GM18499 (cell line): ENCODE measurements around the gene R3HDM4.
"Not testable (repeated sequence)": the region's sequence is repeated elsewhere in the genome, so short reads cannot be mapped to it uniquely, and the experiment has no call there.

Experiments used
- ATAC-seq: cut with Tn5 transposase; IDR thresholded peaks from one replicate; pipeline ENCODE4 v1.9.1; 2021; ENCODE audit warnings: moderate number of reproducible peaks; ENCODE audit not compliant: insufficient read depth, unreplicated experiment

The R3HDM4 gene

DNA sequence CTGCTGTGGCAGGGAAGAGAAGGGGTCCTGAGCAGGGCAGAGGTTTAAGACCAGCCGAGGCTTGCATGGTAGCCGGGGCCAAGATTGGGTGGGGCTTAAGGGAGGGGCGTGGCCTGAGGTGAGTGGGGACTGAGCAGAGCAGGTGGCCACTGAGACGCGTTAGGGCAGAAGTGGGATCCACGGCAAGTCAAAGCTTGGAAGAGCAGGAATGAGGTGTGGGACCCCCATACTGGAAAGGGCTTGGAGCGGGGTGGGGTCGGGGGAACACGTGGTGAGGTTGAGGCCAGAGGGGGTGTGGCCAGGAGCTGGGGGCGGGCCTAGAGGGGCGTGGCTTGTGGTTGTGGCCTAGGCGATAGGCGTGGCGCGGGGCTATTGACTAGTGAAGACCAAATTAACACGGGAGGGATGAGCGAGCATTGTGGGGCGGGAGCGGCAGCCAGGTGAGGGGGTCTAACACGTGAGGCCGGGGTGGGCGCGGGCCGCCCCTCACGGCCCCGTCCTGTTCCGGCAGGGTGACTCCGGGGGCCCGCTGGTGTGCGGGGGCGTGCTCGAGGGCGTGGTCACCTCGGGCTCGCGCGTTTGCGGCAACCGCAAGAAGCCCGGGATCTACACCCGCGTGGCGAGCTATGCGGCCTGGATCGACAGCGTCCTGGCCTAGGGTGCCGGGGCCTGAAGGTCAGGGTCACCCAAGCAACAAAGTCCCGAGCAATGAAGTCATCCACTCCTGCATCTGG is 50.3 kb downstream of the R3HDM4 start:
- ATAC-seq, result no peak

DNA sequence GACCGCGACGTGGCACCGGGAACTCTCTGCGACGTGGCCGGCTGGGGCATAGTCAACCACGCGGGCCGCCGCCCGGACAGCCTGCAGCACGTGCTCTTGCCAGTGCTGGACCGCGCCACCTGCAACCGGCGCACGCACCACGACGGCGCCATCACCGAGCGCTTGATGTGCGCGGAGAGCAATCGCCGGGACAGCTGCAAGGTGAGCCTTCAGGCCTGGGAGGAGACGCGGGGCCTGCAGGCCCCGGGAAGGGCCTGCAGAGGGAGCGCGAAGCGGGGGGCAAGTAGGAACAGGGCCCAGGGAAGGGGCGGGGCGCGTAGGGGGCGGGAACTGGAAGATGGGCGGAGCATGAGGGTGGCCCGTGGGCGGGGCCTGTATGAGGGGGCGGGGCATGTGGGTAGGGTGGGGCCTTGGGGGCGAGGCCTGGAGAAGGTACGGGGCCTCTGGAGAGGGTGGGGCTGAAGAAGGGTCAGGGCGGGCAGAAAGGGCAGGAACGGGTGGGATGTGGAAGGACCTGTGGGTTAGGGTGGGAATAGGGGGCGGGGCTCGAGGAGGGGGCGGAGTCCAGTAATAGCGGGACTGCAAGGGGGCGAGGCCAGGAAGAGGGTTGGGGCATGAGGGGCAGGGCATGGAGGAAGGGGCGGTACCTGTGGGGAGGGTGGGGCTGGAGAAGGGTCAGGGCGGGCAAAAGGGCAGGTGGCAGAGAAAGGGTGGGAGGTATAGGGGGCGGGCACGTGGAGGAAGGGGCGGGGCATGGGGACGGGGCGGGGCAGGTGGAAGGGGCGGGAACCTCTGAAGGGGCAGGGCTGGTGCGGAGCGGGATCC is 51.1 kb downstream of the R3HDM4 start:
- ATAC-seq, result no peak

DNA sequence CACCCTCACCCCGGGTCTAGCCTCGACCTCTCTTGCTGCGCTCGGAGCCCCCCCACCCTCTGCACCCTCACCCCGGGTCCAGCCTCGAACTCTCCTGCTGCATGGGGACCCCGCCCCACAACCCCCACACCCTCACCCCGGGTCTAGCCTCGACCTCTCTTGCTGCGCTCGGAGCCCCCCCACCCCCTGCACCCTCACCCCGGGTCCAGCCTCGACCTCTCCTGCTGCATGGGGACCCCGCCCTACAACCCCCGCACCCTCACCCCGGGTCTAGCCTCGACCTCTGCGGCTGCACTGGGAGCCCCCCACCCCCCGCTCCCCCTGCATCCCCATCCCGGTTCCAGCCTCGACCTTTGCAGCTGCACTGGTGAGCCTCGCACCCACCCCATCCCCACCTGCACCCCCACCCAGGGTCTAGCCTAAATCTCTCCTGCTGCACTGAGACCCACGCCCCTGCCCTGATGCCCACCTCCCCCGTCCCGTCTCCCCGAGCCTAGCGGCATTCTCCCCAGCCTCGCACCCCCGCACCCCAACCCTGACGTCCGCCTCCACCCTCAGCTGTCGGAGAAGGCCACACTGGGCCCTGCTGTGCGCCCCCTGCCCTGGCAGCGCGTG is 51.8 kb downstream of the R3HDM4 start:
- ATAC-seq, result no peak

DNA sequence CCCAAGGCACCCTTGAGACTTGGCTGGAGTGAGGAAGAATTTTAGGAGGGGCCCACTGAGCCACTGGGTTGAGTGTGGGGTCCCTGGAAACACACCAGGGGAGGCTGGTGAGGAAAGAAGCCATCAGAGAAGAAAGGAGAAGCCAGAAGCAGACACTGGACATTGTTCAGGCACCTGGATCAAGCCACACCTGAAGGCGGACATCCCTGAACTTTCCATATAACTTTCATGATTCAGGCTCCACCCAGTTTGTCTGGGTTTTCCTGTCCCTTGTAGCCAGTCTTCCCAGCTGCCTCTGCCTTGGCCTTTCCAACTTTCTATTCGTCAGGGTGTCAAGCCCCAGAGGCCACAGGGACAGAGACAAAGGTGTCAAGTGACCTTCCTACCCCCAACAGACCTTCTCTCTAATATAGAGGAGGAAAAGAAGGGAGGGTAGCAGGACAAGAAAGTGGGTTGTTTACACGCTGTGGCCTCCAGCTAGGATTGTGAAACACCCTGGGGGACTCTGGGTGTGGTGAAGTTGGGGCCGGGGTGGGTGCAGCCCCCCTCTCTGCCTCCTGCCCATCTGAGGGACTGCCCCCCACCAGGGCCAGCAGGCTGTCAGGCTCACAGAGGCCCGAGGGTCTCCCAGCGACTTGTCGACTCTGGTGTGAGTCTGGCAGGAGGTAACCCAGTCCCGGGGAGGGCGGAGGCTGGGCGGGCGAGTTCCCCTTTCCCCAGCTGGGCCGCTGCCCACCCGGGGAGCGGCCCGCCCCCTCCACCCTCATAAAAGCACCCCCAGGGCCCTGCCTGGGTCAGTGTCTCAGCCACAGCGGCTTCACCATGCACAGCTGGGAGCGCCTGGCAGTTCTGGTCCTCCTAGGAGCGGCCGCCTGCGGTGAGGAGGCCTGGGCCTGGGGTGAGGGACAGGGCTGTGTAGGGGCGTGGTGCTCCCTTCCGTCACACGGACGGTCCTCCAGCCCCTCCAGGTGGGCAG is 53.9 kb downstream of the R3HDM4 start, which contains the start of gene CFD:
Gene CFD (plus strand): TSS at position 797 of the 976 bp plus-strand sequence. CDS start 26 bp downstream, at position 823.
- no peak for ATAC-seq

DNA sequence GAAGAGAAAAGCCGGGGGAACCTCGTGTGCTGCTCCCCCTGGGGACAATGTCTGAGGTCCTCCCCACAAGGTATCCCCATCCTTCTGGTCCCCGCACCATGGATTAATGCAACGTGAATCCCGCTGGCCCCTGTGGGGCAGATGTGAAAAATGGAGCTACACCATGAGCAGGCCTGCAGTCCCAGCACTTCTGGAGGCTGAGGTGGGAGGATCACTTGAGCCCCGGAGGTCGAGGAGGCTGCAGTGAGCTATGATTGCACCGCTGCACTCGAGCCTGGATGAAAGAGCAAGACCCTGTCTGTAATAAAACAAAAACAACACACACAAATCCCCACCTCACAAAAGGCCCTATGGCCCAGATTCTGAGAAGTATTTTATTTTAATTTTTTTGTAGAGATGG is 54.7 kb downstream of the R3HDM4 start:
- no peak for ATAC-seq

DNA sequence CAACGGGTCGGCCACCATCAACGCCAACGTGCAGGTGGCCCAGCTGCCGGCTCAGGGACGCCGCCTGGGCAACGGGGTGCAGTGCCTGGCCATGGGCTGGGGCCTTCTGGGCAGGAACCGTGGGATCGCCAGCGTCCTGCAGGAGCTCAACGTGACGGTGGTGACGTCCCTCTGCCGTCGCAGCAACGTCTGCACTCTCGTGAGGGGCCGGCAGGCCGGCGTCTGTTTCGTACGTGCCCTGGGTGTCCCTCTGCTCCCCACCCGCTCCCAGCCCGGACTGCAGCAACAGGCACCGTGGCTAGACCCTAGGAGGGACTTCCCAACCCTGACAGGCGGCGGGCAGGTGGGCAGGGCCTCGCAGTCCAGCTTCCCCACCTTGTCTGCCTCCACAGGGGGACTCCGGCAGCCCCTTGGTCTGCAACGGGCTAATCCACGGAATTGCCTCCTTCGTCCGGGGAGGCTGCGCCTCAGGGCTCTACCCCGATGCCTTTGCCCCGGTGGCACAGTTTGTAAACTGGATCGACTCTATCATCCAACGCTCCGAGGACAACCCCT is 57.4 kb downstream of the R3HDM4 start:
- ATAC-seq, result no peak

DNA sequence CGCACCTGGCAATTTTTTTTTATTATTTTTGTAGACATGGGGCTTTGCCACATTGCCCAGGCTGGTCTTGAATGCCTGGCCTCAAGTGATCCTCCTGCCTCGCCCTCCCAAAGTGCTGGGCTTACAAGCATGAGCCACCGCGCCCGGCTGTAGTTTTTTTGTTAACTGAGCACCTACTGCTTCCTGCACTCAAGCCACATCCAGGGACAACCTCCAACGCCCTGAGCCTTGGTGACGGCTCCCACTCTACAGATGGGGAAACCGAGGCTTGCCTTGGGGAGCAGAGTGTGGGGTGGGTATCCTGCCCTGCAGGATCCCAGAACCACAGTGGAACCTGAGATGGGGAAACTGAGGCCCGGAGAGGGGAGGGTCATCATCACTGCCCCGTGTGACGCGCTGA is 57.9 kb downstream of the R3HDM4 start:
- no peak for ATAC-seq

DNA sequence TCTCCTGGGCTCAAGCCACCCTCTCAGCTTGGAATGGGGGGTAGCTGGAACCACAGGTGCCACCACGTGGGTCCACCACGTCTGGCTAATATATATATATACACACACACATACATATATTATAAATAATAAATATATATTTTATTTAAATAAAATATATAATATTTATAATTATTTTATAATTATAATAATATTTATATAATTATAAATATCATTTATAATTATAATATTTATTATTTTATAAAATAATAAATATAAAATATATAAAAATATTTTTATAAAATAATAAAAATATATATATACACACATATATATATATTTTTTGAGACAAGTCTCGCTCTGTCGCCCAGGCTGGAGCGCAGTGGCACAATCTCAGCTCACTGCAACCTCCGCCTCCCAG is 58.5 kb downstream of the R3HDM4 start:
- ATAC-seq, result no peak

DNA sequence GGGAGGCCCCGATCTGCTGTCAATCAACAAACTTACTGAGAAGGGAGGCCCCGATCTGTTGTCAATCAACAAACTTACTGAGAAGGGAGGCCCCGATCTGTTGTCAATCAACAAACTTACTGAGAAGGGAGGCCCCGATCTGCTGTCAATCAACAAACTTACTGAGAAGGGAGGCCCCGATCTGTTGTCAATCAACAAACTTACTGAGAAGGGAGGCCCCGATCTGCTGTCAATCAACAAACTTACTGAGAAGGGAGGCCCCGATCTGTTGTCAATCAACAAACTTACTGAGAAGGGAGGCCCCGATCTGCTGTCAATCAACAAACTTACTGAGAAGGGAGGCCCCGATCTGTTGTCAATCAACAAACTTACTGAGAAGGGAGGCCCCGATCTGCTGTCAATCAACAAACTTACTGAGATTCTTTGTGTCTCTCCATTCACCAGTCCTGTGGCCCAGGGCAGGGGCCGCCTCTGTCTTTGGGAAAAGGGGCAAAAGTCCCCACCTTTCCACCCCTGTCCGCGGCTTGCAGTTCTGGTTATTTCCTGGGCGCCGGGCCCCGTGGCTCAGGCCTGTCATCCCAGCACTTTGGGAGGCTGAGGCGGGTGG is 59.3 kb downstream of the R3HDM4 start:
- not testable (repeated sequence) for ATAC-seq

DNA sequence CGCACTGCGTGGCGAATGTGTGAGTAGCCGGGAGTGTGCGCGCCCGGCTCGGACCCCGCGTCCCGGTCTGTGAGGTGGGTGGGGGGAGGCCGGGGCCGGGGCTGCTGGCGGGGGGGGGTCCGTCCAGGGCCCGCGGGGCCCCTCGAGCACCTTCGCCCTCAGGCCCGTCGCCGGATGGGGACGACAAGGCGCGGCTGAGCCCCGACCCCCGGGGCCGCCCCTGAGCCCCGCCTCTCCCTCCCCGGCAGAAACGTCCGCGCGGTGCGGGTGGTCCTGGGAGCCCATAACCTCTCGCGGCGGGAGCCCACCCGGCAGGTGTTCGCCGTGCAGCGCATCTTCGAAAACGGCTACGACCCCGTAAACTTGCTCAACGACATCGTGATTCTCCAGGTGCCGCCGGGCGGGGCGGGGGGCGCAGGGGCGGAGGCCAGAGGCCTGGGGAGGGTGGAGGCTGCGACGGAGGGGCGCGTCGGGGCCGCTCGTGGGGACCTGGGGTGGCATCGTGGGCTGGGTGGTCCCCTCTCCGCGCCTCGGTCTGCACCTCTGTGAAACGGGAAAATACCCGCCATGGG is 59.9 kb downstream of the R3HDM4 start:
- ATAC-seq, result no peak

DNA sequence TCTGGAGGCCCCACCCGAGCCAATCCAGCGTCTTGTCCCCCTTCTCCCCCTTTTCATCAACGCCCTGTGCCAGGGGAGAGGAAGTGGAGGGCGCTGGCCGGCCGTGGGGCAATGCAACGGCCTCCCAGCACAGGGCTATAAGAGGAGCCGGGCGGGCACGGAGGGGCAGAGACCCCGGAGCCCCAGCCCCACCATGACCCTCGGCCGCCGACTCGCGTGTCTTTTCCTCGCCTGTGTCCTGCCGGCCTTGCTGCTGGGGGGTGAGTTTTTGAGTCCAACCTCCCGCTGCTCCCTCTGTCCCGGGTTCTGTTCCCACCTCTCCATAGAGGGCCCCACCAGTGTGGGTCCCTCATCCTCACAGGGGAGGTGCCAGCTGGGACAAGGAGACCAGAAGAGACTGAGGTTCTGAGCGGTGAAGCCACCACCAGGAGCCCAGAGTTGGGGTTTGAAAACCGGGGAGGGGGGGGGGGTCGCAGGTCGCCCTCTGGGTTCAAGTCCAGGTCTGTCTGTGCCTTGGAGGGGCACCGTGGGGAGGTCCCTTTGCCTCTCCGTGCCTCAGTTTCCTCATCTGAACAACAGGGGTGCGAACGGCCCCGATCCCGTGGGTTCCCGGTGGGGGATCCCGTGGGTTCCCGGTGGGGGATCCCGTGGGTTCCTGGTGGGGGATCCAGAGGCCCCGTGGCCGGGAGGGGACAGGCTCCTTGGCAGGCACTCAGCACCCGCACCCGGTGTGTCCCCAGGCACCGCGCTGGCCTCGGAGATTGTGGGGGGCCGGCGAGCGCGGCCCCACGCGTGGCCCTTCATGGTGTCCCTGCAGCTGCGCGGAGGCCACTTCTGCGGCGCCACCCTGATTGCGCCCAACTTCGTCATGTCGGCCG is 60.6 kb downstream of the R3HDM4 start, which contains the start of gene ELANE:
Gene ELANE (plus strand): TSS at position 168 of the 878 bp plus-strand sequence. CDS start 26 bp downstream, at position 194.
- ATAC-seq, result no peak

DNA sequence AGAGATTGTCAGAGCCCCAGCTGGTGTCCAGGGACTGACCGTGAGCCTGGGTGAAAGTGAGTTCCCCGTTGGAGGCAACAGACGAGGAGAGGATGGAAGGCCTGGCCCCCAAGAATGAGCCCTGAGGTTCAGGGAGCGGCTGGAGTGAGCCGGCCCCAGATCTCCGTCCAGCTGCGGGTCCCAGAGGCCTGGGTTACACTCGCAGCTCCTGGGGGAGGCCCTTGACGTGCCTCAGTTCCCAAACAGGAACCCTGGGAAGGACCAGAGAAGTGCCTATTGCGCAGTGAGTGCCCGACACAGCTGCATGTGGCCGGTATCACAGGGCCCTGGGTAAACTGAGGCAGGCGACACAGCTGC is 62.1 kb downstream of the R3HDM4 start:
- no peak for ATAC-seq

DNA sequence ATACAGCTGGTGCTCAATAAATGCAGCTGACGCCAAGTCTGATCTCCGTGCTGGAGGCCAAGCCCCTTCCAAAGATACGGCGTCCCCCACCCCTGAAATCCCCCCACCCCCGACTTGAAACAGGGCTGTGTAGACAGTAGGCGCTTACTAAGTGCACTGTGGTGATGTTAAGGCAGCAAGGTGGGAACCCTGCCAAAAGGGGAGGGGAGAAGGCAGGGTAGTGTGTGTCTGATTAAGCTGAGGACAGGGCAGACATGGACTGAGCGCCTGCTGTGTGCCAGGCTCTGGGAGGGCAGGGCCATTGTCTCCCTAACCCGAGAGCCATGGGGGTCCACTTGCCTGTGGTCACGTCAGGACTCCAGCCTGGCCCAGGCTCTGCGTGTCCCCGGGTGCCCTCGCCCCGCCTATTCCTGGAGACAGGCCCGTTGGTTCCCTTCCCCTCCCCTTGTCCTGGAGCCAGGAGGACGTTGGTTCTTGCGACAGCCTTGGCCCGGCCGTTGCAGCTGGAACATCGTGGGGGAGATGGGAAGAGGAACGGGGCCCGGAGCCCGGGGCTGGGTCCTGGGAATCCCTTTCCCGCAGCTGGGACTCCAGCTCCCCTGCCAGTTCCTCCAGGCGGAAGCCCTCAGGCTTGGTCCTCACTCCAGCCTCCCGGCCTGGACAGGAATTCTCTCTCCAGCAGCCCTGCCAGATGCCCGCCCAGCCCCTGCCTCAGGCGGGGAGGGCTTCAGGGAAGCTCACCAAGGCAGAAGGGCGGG is 62.6 kb downstream of the R3HDM4 start:
- ATAC-seq, result no peak

DNA sequence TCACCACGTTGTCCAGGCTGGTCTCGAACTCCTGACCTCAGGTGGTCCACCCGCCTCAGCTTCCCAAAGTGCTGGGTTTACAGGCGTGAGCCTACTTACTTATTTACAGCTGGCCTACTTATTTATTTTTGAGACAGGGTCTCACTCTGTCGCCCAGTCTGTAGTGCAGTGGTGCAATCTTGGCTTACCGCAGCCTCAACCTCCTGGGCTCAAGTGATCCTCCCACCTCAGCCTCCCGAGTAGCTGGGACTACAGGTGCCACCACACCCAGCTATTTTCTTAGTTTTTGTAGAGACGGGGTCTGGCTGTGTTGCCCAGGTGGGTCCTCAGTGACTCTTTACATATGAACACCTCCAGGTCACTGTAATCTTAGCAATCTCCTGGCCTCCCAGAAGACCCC is 63.8 kb downstream of the R3HDM4 start:
- ATAC-seq, result not testable (repeated sequence)

DNA sequence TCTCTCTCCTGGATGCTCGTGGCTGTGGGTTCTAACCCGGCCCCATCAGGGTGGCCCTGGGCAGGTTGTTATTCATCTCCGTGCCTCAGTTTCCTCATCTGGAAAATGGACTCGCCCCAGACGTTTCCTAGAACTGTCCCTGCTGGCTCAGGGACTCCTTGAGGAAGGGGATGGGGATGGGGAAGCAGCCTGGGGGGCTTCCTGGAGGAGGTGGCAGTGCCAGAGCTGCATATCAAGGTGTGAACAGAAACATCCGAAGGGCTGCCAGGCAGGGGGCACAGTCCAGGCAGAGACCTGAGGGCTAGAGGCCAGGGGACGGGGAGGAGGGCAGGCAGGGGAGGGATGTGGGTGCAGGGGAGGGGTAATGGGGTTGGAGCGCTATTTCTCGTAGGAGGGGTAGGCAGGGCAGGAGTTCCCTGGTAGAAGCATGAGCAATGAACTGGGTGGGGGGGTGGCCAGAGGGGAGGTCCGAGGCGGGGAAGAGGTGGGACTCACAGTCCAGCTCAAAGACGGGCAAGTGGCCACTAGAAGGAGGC is 64.6 kb downstream of the R3HDM4 start:
- ATAC-seq, result no peak
